Urothelium cell line (cell line): ENCODE data around the gene MDM4.
"Not testable (repeated sequence)": the region's sequence is repeated elsewhere in the genome, so short reads cannot be mapped to it uniquely, and the experiment has no call there.

Experiments
- DNase-seq: peaks from one replicate; pipeline ENCODE4 v3.0.0; 2011; ENCODE audit warnings: low spot score, mixed read lengths
- FAIRE-seq: peaks from 2 replicates; lab custom pipeline; 2011; peaks lifted over from hg19 to GRCh38; lab: Jason Lieb, UNC

The MDM4 gene

GRCh38 chr1:204516180-204516879 is at the start of gene MDM4:
TSS of gene MDM4 (plus strand) at chr1:204516406. CDS start at chr1:204525519, 9,113 bp downstream.
- peak; percentile 93 for DNase-seq
- no peak for FAIRE-seq

GRCh38 chr1:204466416-204467405 is 49.5 kb upstream of the MDM4 start:
- no peak for FAIRE-seq
- DNase-seq: no peak

GRCh38 chr1:204468206-204468605 is 48.0 kb upstream of the MDM4 start:
- FAIRE-seq (no peak), DNase-seq (no peak)

- DNase-seq: no peak
- no peak for FAIRE-seq
These were observed 47.4 kb upstream of the MDM4 start for GRCh38 chr1:204468766-204469302.

GRCh38 chr1:204469304-204469703 is 46.9 kb upstream of the MDM4 start:
- no peak for DNase-seq
- FAIRE-seq: no peak

GRCh38 chr1:204471687-204472086 is 44.5 kb upstream of the MDM4 start:
- DNase-seq (no peak), FAIRE-seq (no peak)

- DNase-seq (no peak), FAIRE-seq (no peak)
These were observed 43.5 kb upstream of the MDM4 start for GRCh38 chr1:204472660-204473059.

- DNase-seq: no peak
These were observed 42.7 kb upstream of the MDM4 start for GRCh38 chr1:204473400-204473965.

GRCh38 chr1:204475656-204476432 is 40.4 kb upstream of the MDM4 start:
- peak; percentile 14 for DNase-seq
- FAIRE-seq: no peak

More at GRCh38 chr1:204473400-204473965, 42.7 kb upstream of the MDM4 start:
- no peak for FAIRE-seq

GRCh38 chr1:204476563-204476962 is 39.6 kb upstream of the MDM4 start:
- FAIRE-seq (no peak), DNase-seq (no peak)

GRCh38 chr1:204477036-204477740 is 39.0 kb upstream of the MDM4 start:
- DNase-seq (no peak), FAIRE-seq (no peak)

- no peak for FAIRE-seq
- DNase-seq: no peak
These were observed 37.9 kb upstream of the MDM4 start for GRCh38 chr1:204478172-204478899.

- no peak for FAIRE-seq
- DNase-seq: no peak
These were observed 37.3 kb upstream of the MDM4 start for GRCh38 chr1:204478921-204479320.

GRCh38 chr1:204479387-204480136 is 36.6 kb upstream of the MDM4 start:
- no peak for FAIRE-seq
- no peak for DNase-seq

GRCh38 chr1:204480515-204480914 is 35.7 kb upstream of the MDM4 start:
- no peak for DNase-seq
- no peak for FAIRE-seq

GRCh38 chr1:204483791-204484190 is 32.4 kb upstream of the MDM4 start:
- DNase-seq (no peak), FAIRE-seq (no peak)

GRCh38 chr1:204486513-204487255 is 29.5 kb upstream of the MDM4 start:
- DNase-seq, FAIRE-seq: not testable (repeated sequence)

GRCh38 chr1:204487256-204487615 is 29.0 kb upstream of the MDM4 start:
- FAIRE-seq (no peak), DNase-seq (no peak)
